IgD-negative memory B cell (primary cell): Measurements from ENCODE around the gene IL17D. TPM values are rescaled to one million over a fixed set of nuclear protein-coding genes. Genes with fewer than 3 reads are reported as not detected.
"Not testable (repeated sequence)": the region's sequence is repeated elsewhere in the genome, so short reads cannot be mapped to it uniquely, and the experiment has no call there.

ENCODE experiments used
- H3K27ac Mint-ChIP-seq, 3 donors: one replicate each; pipeline ENCODE4 v1.8.0; 2020 to 2022; ENCODE audit warnings: mild to moderate bottlenecking in 3 of 3, mixed read lengths in 3 of 3, moderate library complexity in 1 of 3
- H3K27me3 Mint-ChIP-seq: one replicate; pipeline ENCODE4 v1.8.0; 2021; ENCODE audit warnings: mixed read lengths
- H3K36me3 Mint-ChIP-seq: one replicate; pipeline ENCODE4 v1.8.0; 2020; ENCODE audit warnings: mild to moderate bottlenecking, mixed read lengths
- H3K4me1 Mint-ChIP-seq, 3 donors: one replicate each; pipeline ENCODE4 v1.8.0; 2020 to 2022; ENCODE audit warnings: mixed read lengths in 3 of 3, mild to moderate bottlenecking in 1 of 3
- H3K4me3 Mint-ChIP-seq, 4 donors: one replicate each; pipeline ENCODE4 v1.8.0; 2020 to 2022; ENCODE audit warnings: mild to moderate bottlenecking in 4 of 4, mixed read lengths in 4 of 4, moderate library complexity in 3 of 4
- H3K9me3 Mint-ChIP-seq, 3 donors: one replicate each; pipeline ENCODE4 v1.8.0; 2020 to 2021; ENCODE audit warnings: mixed read lengths in 3 of 3, mild to moderate bottlenecking in 1 of 3
- polyA plus RNA-seq: library from polyadenylated mRNA; unstranded; fragments of 300-500 nt; fragmentation: Illumina TruSeq; gene quantifications from one replicate; pipeline ENCODE4 v1.2.3, GENCODE V29; 2021

IL17D gene, protein sequence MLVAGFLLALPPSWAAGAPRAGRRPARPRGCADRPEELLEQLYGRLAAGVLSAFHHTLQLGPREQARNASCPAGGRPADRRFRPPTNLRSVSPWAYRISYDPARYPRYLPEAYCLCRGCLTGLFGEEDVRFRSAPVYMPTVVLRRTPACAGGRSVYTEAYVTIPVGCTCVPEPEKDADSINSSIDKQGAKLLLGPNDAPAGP
- polyA plus RNA-seq: 0.11 TPM

DNA sequence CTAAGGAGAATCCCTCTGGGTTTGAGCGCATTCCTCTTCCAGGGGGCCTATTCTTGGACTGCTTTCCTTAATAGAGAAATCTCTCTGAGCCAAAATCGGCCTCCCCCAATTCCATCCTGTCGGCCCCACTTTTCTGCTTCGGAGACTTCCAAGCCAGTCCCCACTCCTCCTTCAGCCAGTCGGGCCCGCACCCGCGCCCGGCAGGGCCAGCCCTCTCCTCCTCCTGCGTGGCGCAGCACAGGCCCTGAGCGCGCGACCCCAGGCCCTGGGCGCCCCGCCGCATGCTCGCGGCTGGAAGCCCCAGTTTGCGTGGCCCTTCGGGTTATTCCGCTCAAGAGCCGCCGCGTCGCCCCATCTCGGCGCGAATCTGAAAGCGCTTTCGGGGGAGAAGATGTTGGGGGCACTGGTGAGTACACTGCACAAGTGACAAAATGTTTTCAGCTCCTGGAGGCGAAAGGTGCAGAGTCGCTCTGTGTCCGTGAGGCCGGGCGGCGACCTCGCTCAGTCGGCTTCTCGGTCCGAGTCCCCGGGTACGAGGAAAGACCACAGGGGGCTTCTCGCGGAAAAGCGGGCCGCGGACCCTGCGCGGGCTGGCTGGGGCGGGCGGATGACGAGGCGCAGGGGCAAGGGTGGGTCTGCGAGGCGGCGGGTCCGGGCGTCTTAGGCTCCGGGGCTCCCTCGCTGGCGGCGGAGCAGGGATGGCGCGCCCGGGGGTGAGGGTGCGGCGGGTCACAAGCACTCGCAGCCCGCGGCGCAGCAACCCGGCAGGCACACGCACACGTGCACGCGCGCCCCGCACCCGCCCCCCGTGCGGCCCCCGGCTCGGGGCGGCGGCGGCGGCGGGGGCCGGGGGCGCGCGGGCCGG, at the start of gene IL17D:
Gene IL17D (plus strand): TSS at position 785 of the 865 bp plus-strand sequence. CDS start 303 bp downstream, outside the sequence.
- H3K36me3 Mint-ChIP-seq: no peaks in the 10 kb centered on the region
- peaks cover 1% of the 10 kb centered on the region for H3K27me3 Mint-ChIP-seq
- H3K4me1 Mint-ChIP-seq: peaks cover 8 to 13% (median 10%) of the 10 kb centered on the region in 3 donors
- H3K4me3 Mint-ChIP-seq: peak within 1 kb of the TSS; percentile 89 to 97 (median 94)
- H3K9me3 Mint-ChIP-seq: no peaks in the 10 kb centered on the region
- peak within 1 kb of the TSS in 2 of 3 donors; percentile 71 to 89 for H3K27ac Mint-ChIP-seq

DNA sequence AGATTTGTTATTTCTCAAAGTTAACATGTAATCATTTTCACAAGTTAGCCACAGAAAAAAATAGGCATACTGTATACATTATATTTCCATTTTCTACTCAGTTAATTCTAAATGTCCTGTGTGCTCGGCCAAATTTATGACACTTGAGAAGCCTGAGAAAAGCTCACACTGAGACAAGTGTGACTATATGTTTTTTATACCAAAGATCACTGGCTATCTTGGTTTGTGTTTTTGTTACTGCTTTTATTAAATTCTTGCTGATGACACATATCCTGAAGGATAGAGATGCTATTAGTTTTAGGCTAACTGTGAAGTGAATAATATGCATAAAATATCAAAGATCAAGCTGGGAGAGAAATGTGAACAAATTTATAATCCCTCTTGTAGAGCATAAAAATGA, 49.3 kb upstream of the IL17D start:
- no peaks in the 10 kb centered on the region for H3K27me3 Mint-ChIP-seq
- no peaks in the 10 kb centered on the region for H3K4me1 Mint-ChIP-seq
- no peak overlapping the region for H3K4me3 Mint-ChIP-seq
- H3K27ac Mint-ChIP-seq: no peak overlapping the region
- no peaks in the 10 kb centered on the region for H3K9me3 Mint-ChIP-seq
- H3K36me3 Mint-ChIP-seq: peaks cover 9% of the 10 kb centered on the region

- Mint-ChIP-seq H3K36me3 (peaks cover 12% of the 10 kb centered on the region), H3K4me1 (no peaks in the 10 kb centered on the region), H3K4me3 (no peak overlapping the region), H3K9me3 (no peaks in the 10 kb centered on the region), H3K27ac (no peak overlapping the region), H3K27me3 (no peaks in the 10 kb centered on the region)
Measured at GRCh38 chr13:20658451-20659040, 45.0 kb upstream of the IL17D start.

GRCh38 chr13:20664351-20664750, 39.1 kb upstream of the IL17D start:
- Mint-ChIP-seq H3K9me3 (no peaks in the 10 kb centered on the region), H3K36me3 (peaks cover 12% of the 10 kb centered on the region), H3K27ac (no peak overlapping the region), H3K4me1 (no peaks in the 10 kb centered on the region), H3K4me3 (no peak overlapping the region), H3K27me3 (no peaks in the 10 kb centered on the region)

- H3K27ac Mint-ChIP-seq: no peak overlapping the region
- H3K27me3 Mint-ChIP-seq: no peaks in the 10 kb centered on the region
- H3K36me3 Mint-ChIP-seq: peaks cover 11% of the 10 kb centered on the region
- H3K4me3 Mint-ChIP-seq: no peak overlapping the region
- H3K9me3 Mint-ChIP-seq: no peaks in the 10 kb centered on the region
- no peaks in the 10 kb centered on the region for H3K4me1 Mint-ChIP-seq
Measured at GRCh38 chr13:20666948-20667347, 36.6 kb upstream of the IL17D start.

DNA sequence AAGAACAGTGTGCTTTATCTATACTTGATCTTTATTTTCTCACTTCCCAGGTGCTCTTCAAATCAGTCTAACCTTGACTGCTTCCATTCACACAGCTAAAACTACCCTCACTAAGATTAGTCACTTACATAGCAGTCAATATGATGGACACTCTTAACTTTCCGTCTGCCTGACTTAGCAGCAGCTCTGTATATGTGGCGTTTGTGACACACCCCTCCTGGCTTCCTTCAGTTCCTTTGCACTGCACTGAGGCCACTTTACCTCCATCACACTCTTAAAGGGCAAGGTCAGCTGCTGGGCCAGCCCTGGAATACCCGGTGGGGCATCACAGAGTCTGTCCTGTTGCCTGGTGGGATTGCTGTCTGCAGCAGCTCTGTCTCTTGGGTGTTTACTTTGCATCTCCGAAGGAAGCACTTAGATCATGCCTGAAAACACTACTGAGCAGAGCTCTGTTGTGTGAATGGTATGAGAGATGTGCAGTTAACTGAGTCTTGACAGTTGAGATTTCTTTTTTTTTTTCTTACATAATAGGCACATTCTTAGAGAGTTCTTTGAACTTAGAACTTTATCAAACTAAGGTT, 35.6 kb upstream of the IL17D start:
- Mint-ChIP-seq H3K27me3 (no peaks in the 10 kb centered on the region), H3K36me3 (peaks cover 11% of the 10 kb centered on the region), H3K4me1 (no peaks in the 10 kb centered on the region), H3K9me3 (no peaks in the 10 kb centered on the region), H3K27ac (no peak overlapping the region), H3K4me3 (no peak overlapping the region)

GRCh38 chr13:20669162-20669561, 34.3 kb upstream of the IL17D start:
- Mint-ChIP-seq H3K27me3 (no peaks in the 10 kb centered on the region), H3K27ac (no peak overlapping the region), H3K9me3 (no peaks in the 10 kb centered on the region), H3K4me3 (no peak overlapping the region), H3K4me1 (no peaks in the 10 kb centered on the region), H3K36me3 (peaks cover 18% of the 10 kb centered on the region)

GRCh38 chr13:20671789-20672188, 31.7 kb upstream of the IL17D start:
- H3K4me3 Mint-ChIP-seq: no peak overlapping the region
- H3K9me3 Mint-ChIP-seq: no peaks in the 10 kb centered on the region
- H3K4me1 Mint-ChIP-seq: no peaks in the 10 kb centered on the region
- H3K27me3 Mint-ChIP-seq: no peaks in the 10 kb centered on the region
- H3K36me3 Mint-ChIP-seq: peaks cover 15% of the 10 kb centered on the region
- H3K27ac Mint-ChIP-seq: no peak overlapping the region

DNA sequence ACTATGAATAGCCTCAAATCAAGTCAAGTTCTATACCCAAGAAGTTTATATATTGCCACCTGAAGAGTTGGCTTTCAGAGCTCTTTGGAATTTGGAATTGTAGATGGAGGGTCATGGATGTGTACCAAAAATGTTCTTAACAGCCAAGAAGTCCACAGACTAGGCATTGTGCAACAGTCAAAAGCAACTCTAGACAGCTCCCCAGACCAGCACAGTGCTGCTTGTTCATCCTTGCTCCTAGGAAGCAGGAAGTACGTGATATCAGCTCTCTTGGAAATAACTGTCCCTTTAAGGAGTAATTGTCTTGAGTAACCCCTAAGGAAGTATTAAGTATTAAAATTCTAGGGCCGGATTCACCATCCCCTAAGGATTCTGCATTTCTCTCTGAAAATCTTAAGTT, 30.7 kb upstream of the IL17D start:
- H3K4me1 Mint-ChIP-seq: no peaks in the 10 kb centered on the region
- H3K9me3 Mint-ChIP-seq: no peaks in the 10 kb centered on the region
- H3K27me3 Mint-ChIP-seq: no peaks in the 10 kb centered on the region
- peaks cover 15% of the 10 kb centered on the region for H3K36me3 Mint-ChIP-seq
- H3K4me3 Mint-ChIP-seq: no peak overlapping the region
- H3K27ac Mint-ChIP-seq: no peak overlapping the region

GRCh38 chr13:20673715-20674114, 29.8 kb upstream of the IL17D start:
- Mint-ChIP-seq H3K36me3 (peaks cover 15% of the 10 kb centered on the region), H3K27me3 (no peaks in the 10 kb centered on the region), H3K27ac (no peak overlapping the region), H3K4me3 (no peak overlapping the region), H3K9me3 (no peaks in the 10 kb centered on the region), H3K4me1 (no peaks in the 10 kb centered on the region)

GRCh38 chr13:20676213-20676612, 27.3 kb upstream of the IL17D start:
- no peaks in the 10 kb centered on the region for H3K4me1 Mint-ChIP-seq
- H3K4me3 Mint-ChIP-seq: no peak overlapping the region
- H3K36me3 Mint-ChIP-seq: peaks cover 9% of the 10 kb centered on the region
- no peaks in the 10 kb centered on the region for H3K9me3 Mint-ChIP-seq
- H3K27ac Mint-ChIP-seq: no peak overlapping the region
- H3K27me3 Mint-ChIP-seq: no peaks in the 10 kb centered on the region

GRCh38 chr13:20678606-20679005, 24.9 kb upstream of the IL17D start:
- H3K36me3 Mint-ChIP-seq, H3K4me3 Mint-ChIP-seq, H3K4me1 Mint-ChIP-seq, H3K27ac Mint-ChIP-seq, H3K27me3 Mint-ChIP-seq, H3K9me3 Mint-ChIP-seq: not testable (repeated sequence)

- no peak overlapping the region for H3K4me3 Mint-ChIP-seq
- H3K27me3 Mint-ChIP-seq: no peaks in the 10 kb centered on the region
- H3K4me1 Mint-ChIP-seq: no peaks in the 10 kb centered on the region
- H3K36me3 Mint-ChIP-seq: no peaks in the 10 kb centered on the region
- no peak overlapping the region for H3K27ac Mint-ChIP-seq
- H3K9me3 Mint-ChIP-seq: no peaks in the 10 kb centered on the region
Measured at GRCh38 chr13:20679879-20680278, 23.6 kb upstream of the IL17D start.

DNA sequence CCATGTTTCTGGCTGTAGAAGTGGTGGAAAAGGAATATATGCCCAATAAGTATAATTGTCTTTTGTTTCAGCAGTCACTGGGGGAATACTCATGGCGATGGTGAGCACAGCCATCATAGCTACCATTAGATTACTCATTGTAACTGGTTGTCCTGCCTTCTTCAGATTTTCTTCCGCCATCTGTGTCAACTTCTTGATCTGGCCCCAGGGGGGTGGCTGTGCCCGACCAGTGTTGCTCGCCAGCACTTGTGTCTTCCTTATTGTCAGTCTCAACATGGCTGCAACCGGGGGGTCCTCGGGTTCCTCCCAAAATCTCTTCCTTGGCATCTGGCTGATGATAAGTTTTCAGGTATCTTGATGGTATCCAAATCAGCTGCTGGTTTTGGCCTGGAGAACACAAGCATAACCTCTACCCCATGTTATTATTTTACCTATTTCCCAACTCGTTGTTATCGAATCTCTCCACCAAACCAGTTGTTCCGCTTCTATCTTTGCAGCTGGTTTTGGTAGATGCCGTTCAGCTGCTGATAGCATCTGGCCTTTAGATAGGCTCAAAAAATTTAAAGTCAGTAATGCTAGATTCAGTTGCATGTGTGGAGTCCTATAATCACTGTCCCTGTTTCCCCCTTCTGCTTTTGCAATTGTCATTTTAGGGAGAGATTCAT, 23.0 kb upstream of the IL17D start:
- no peaks in the 10 kb centered on the region for H3K36me3 Mint-ChIP-seq

GRCh38 chr13:20681481-20681880, 22.0 kb upstream of the IL17D start:
- not testable (repeated sequence) for H3K9me3 Mint-ChIP-seq, H3K27ac Mint-ChIP-seq, H3K4me3 Mint-ChIP-seq, H3K36me3 Mint-ChIP-seq, H3K27me3 Mint-ChIP-seq, H3K4me1 Mint-ChIP-seq

More for the DNA sequence above, 23.0 kb upstream of the IL17D start:
- no peaks in the 10 kb centered on the region for H3K9me3 Mint-ChIP-seq
- no peaks in the 10 kb centered on the region for H3K4me1 Mint-ChIP-seq
- no peak overlapping the region for H3K4me3 Mint-ChIP-seq
- H3K27me3 Mint-ChIP-seq: no peaks in the 10 kb centered on the region
- no peak overlapping the region for H3K27ac Mint-ChIP-seq
